DMS 273 (cell line): ENCODE measurements around the gene PPDPF.
A peak's percentile ranks its signal among the peaks of the same experiment; 100 is the strongest.
"Not testable (repeated sequence)": the region's sequence is repeated elsewhere in the genome, so short reads cannot be mapped to it uniquely, and the experiment has no call there.

ENCODE experiments used
- DNase-seq: peaks from one replicate; lab custom pipeline; 2025; ENCODE audit not compliant: unreplicated experiment; lab: John Stamatoyannopoulos, UW

The PPDPF gene

GRCh38 chr20:63520504-63520933, at the start of gene PPDPF:
PPDPF (plus strand) TSS chr20:63520765; CDS start chr20:63521309, 544 bp downstream.
- peak; percentile 92 for DNase-seq

DNA sequence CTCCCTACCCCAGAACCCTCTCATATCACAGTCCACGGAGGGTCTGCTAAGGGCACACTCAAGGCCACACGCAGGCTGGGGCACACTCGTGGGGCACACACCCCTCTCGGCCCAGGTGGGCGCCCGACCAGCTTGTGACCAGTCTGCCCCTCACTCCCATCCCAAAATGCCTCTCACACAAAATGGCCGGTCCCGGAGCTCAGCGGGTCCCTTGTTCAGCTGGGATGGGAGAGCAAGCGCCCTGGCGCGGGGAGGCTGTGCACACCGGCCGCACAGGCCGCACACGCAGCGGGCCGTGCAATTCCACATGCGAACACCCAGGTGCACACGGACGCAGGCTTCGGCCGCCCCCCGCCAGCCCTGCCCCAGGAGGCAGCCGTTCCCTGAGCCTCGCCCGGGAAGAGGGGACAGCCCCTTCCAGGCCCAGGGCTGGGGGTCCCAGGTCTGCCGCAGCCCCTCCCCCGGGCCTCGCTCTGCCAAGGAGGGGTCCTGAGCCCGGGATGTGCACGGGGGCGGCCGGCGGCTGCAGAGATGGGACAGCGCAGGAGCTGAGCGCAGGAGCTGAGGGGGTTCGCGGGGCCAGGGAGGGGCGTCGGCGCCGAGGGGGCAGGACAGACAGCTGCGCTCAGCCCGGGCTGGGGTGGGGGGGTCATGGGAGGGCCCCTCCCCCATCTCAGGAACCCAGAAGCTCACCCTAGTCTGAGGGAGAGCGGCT, 49.4 kb upstream of the PPDPF start:
- DNase-seq, result peak; percentile 75

- no peak for DNase-seq
These were observed 48.9 kb upstream of the PPDPF start for GRCh38 chr20:63471717-63471980.

- DNase-seq, result peak; percentile 81
These were observed 48.4 kb upstream of the PPDPF start, which contains the start of gene KCNQ2 for GRCh38 chr20:63471981-63472831. KCNQ2 (minus strand) TSS chr20:63472655; CDS start chr20:63472463, 192 bp downstream.

GRCh38 chr20:63472862-63473390, 47.6 kb upstream of the PPDPF start:
- DNase-seq, result no peak

DNA sequence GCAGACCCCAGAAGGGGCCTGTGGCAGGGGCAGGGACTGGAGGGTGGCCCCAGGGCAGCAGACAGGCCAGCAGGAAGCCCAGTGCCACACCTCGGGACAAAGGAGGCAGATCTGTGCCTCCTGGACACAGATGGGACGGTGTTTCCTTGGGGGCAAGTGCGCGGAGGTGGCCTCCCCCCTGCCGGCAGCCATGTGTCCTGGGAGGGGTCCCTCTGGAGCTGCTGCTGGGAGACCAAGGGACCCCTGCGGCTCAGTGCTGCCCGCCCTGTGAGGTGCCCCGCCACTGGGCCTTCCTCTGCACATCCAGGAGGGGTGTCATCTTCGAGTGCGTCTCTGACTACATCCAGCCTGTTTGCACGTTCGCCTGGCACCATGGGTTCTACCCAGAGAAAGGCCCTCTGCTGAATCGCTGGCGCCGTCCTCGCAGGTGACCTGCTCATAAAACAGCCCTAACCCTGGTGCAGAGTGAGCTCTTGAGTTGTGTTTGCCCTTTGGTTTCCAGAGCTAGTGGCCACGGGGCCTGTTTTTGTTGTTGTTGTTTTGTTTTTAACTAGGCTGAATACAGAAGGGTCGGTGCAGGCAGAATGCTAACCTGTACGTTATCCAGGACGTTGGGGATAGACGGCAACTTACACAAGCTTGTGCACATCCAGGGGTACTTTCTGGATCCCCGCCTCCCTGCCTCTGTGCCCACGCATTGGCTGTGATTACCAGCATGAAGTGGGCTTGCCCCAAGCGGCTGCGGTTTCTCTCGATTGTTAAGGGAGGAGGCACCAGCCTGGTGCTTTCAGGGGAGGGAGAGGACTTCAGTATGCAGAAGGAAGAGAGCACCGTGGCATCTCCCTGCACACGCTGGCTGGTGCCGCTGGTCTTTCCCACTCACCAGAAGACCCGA, 46.8 kb upstream of the PPDPF start:
- peak; percentile 82 for DNase-seq

GRCh38 chr20:63475209-63475608, 45.4 kb upstream of the PPDPF start:
- no peak for DNase-seq

- no peak for DNase-seq
These were observed 43.4 kb upstream of the PPDPF start for GRCh38 chr20:63477061-63477616.

- DNase-seq, result no peak
These were observed 42.6 kb upstream of the PPDPF start for GRCh38 chr20:63477944-63478343.

DNA sequence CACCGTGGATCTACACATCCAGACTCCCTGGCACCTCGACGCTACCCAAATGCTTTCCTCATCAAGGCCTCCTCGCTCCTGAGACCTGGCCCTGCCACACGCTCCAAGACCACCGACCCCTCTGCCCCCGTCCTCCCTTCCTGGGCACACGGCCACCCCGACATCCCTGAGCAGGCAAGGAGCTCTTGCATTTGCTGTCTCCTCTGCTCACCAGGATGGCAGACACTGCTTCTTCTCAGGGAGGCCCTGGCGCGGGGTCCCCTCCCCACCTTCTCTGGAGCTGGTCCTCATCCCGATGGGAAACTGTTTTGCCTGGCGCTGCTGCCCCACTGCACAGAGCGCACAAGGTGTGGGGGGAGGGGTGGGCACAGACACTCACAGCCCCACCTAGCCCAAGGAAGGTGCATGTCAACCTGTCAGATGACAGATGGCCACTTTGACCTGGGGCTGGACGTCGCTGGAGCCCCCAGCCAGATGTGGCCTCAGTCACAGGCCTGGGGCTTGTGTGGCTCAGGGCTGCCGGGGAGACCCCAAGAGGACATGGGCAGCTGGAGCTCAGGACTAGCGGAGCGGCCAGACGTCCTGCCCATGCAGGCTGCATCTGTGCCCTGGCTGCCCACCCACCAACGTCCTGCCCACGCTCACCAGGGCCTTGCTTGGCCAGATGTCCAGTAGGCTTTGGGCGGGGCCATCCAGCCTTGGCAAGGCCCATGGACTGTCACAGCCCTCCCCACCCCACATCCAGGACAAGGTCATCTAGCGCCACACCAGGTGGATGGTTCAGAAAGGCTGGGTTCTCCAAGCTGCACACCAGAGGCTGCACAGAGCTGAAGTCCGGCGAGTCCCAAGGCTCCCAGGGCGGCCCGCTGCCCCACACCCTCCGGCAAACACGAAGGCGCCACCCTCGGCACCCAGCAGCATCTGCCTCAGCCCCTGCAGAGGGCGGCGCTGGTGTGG, 41.9 kb upstream of the PPDPF start:
- DNase-seq, result no peak

- not testable (repeated sequence) for DNase-seq
These were observed 40.7 kb upstream of the PPDPF start for GRCh38 chr20:63479695-63480419.

DNA sequence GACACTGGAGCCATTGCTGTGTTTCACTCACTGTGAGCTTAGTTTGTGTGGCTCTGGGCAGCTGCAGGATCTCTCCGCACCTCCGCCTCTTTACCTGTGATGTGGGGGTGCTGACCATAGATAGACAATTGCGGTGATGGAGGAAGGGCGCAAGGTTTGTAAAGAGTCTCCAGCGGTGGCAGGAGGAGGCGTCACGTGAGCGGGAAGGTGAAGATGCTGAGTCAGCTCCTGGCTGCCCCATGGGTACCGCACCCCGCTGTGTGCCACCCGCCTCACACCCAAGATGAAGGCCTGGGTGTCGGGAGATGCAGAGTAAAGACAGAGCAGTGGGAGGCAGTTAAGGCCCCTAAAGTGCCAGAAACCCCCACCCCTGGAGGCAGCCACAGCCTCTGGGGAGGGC, 39.1 kb upstream of the PPDPF start:
- DNase-seq, result no peak

GRCh38 chr20:63482021-63482587, 38.5 kb upstream of the PPDPF start:
- DNase-seq, result peak; percentile 60

- peak; percentile 61 for DNase-seq
These were observed 36.7 kb upstream of the PPDPF start for GRCh38 chr20:63483834-63484233.

- DNase-seq, result peak; percentile 61
These were observed 36.3 kb upstream of the PPDPF start for GRCh38 chr20:63484236-63484635.

- DNase-seq, result peak; percentile 58
These were observed 35.7 kb upstream of the PPDPF start for GRCh38 chr20:63484651-63485403.

- peak; percentile 54 for DNase-seq
These were observed 34.2 kb upstream of the PPDPF start for GRCh38 chr20:63486300-63486855.
